ENCODE data around the gene GMPPA. TPM values are rescaled to one million over a fixed set of nuclear protein-coding genes. Genes with fewer than 3 reads are reported as not detected.

GMPPA gene
- total RNA-seq, 2 experiments from 2014 or later = 32.4 to 34.2 TPM

- ChIA-PET POLR2A (interaction anchor here (0.6 to 1.4 kb wide), 2 partner anchors 8 to 34 kb away, joined by 3 read pairs; no protein-coding TSS in a partner anchor), CTCF (interaction anchor here (0.8 to 1.5 kb wide), 4 partner anchors 14 to 92 kb away, joined by 3 to 14 read pairs (median 4); a partner anchor contains a TSS)
- H3K27ac Mint-ChIP-seq = no peak overlapping the region
- H3K4me1 Mint-ChIP-seq (ENCODE audit: low read depth) = peaks cover 7% of the 10 kb centered on the region
- no peaks in the 10 kb centered on the region for H3K36me3 Mint-ChIP-seq (ENCODE audit: low read depth)
- no peaks in the 10 kb centered on the region for H3K9me3 Mint-ChIP-seq
- peaks cover 70% of the 10 kb centered on the region for H3K27me3 Mint-ChIP-seq
- DNase-seq (no peak), ATAC-seq (no peak)
- no peak overlapping the region for H3K4me3 Mint-ChIP-seq
- intact Hi-C loops (cut with micrococcal nuclease) = no loop called here
- no peak for TF ChIP-seq CTCF (IDR thresholded peaks at IDR 0.05)
Observed at GRCh38 chr2:219515874-219516629, 17.4 kb downstream of the GMPPA start.

GRCh38 chr2:219516888-219517287 lies 18.2 kb downstream of the GMPPA start:
- ChIA-PET CTCF (interaction anchor here (0.8 to 1.1 kb wide), 2 partner anchors 13 to 92 kb away, joined by 3 read pairs; no protein-coding TSS in a partner anchor), POLR2A (no interaction called here)
- no peak for ATAC-seq
- no peaks in the 10 kb centered on the region for H3K9me3 Mint-ChIP-seq
- peaks cover 72% of the 10 kb centered on the region for H3K27me3 Mint-ChIP-seq
- no peak overlapping the region for H3K27ac Mint-ChIP-seq
- TF ChIP-seq CTCF (IDR thresholded peaks at IDR 0.05) = no peak
- peaks cover 7% of the 10 kb centered on the region for H3K4me1 Mint-ChIP-seq (ENCODE audit: low read depth)
- no peaks in the 10 kb centered on the region for H3K36me3 Mint-ChIP-seq (ENCODE audit: low read depth)
- no peak for DNase-seq
- intact Hi-C loops (cut with micrococcal nuclease) = no loop called here
- no peak overlapping the region for H3K4me3 Mint-ChIP-seq

- ChIA-PET POLR2A (interaction anchor here (1.3 kb wide), 1 partner anchor 8 kb away, joined by 4 read pairs; no protein-coding TSS in a partner anchor), CTCF (interaction anchor here (1.2 to 4.6 kb wide), 6 partner anchors 9 to 129 kb away, joined by 3 to 34 read pairs (median 5); a partner anchor contains a TSS)
- H3K4me1 Mint-ChIP-seq (ENCODE audit: low read depth) = peaks cover 11% of the 10 kb centered on the region
- DNase-seq = no peak
- no peak for TF ChIP-seq CTCF (IDR thresholded peaks at IDR 0.05)
- no peak overlapping the region for H3K27ac Mint-ChIP-seq
- H3K36me3 Mint-ChIP-seq (ENCODE audit: low read depth) = no peaks in the 10 kb centered on the region
- intact Hi-C loops (cut with micrococcal nuclease) = no loop called here
- peaks cover 67% of the 10 kb centered on the region for H3K27me3 Mint-ChIP-seq
- no peak overlapping the region for H3K4me3 Mint-ChIP-seq
- no peaks in the 10 kb centered on the region for H3K9me3 Mint-ChIP-seq
- ATAC-seq = no peak
Observed at GRCh38 chr2:219517954-219518778, 19.5 kb downstream of the GMPPA start.

- no peak for TF ChIP-seq CTCF (IDR thresholded peaks at IDR 0.05)
Observed at GRCh38 chr2:219519526-219519916, 20.8 kb downstream of the GMPPA start.

More at GRCh38 chr2:219519526-219519916, 20.8 kb downstream of the GMPPA start:
- Mint-ChIP-seq H3K9me3 (no peaks in the 10 kb centered on the region), H3K27me3 (peaks cover 69% of the 10 kb centered on the region), H3K4me3 (no peak overlapping the region), H3K36me3 (ENCODE audit: low read depth) (no peaks in the 10 kb centered on the region), H3K4me1 (ENCODE audit: low read depth) (peaks cover 7% of the 10 kb centered on the region), H3K27ac (no peak overlapping the region)
- DNase-seq (no peak), ATAC-seq (no peak)
- ChIA-PET POLR2A (no interaction called here), CTCF (interaction anchor here (1.0 to 4.6 kb wide), 9 partner anchors 8 to 131 kb away, joined by 3 to 34 read pairs (median 7); no protein-coding TSS in a partner anchor)
- intact Hi-C loops (cut with micrococcal nuclease) = no loop called here
